ENCODE results near the gene DGLUCY.

- TF ChIP-seq CTCF (IDR thresholded peaks at IDR 0.05) (no peak), ZFX (IDR thresholded peaks at IDR 0.05; ENCODE audit: borderline replicate concordance) (no peak)
These were observed 11.4 kb downstream of the DGLUCY start for GRCh38 chr14:91125271-91125660.
